Panc1 (cell line): ENCODE results near the gene ZNF124. TPM values are rescaled to one million over a fixed set of nuclear protein-coding genes. Genes with fewer than 3 reads are reported as not detected.

Experiments
- ATAC-seq: fragments of 200-7000 bp; cut with Tn5 transposase; 2 replicates; pipeline ENCODE4 v1.9.1; 2020; ENCODE audit warnings: mild to moderate bottlenecking, moderate library complexity
- BruUV-seq: library from RNA; stranded (reverse); fragments of 400-500 nt; replicated peaks from 2 replicates; lab custom pipeline; 2021; lab: Mats Ljungman, UMichigan
- CTCF ChIA-PET: fragments of 300-600 bp; sonication (Branson Sonifier 250); formaldehyde crosslinking; loops from one replicate; lab custom pipeline; 2022; ENCODE audit warnings: antibody characterized with exemption; lab: Charles Lee
- POLR2A ChIA-PET: fragments of 300-600 bp; sonication (Branson Sonifier 250); formaldehyde crosslinking; loops from one replicate; lab custom pipeline; 2022; ENCODE audit warnings: antibody characterized with exemption; lab: Charles Lee
- DNase-seq: peaks from one replicate; pipeline ENCODE4 v3.0.0-alpha.2; 2010; ENCODE audit warnings: low read depth, low spot score
- H3K27ac ChIP-seq: 2 replicates; pipeline ENCODE4 v1.5.1; 2011; ENCODE audit warnings: mild to moderate bottlenecking, low read length, inconsistent platforms
- H3K27me3 ChIP-seq: fragments of 200-500 bp; sonication (Bioruptor generic); 2 replicates; pipeline ENCODE4 v1.6.0; 2014; ENCODE audit warnings: low read length, inconsistent platforms; ENCODE audit not compliant: control insufficient read depth, insufficient read depth
- H3K36me3 ChIP-seq: fragments of 200-500 bp; sonication (Bioruptor generic); 2 replicates; pipeline ENCODE4 v1.5.1; 2014; ENCODE audit warnings: inconsistent platforms, mild to moderate bottlenecking, low read length, moderate library complexity; ENCODE audit not compliant: control insufficient read depth, insufficient read depth
- H3K4me1 ChIP-seq: 2 replicates; pipeline ENCODE4 v1.5.1; 2011; ENCODE audit warnings: inconsistent platforms, mild to moderate bottlenecking, low read length, moderate library complexity; ENCODE audit not compliant: control insufficient read depth, insufficient read depth
- H3K4me3 ChIP-seq, 2 experiments: 2 replicates each; pipeline ENCODE4 v1.5.1; 2011 to 2012; ENCODE audit warnings: low read depth in 2 of 2, low read length in 2 of 2, mild to moderate bottlenecking in 2 of 2, inconsistent platforms in 1 of 2, moderate library complexity in 1 of 2
- H3K9me3 ChIP-seq: fragments of 200-500 bp; sonication (Bioruptor generic); 2 replicates; pipeline ENCODE4 v1.5.1; 2014; ENCODE audit warnings: low read depth, mild to moderate bottlenecking, inconsistent platforms, low read length, moderate library complexity; ENCODE audit not compliant: control insufficient read depth, insufficient read depth
- CTCF ChIP-seq: fragments of 450-650 bp; IDR thresholded peaks from 2 replicates; pipeline ENCODE4 v1.5.1; 2017; ENCODE audit warnings: mild to moderate bottlenecking
- POLR2AphosphoS5 ChIP-seq: IDR thresholded peaks from 2 replicates; pipeline ENCODE4 v1.6.1; 2012; ENCODE audit warnings: mild to moderate bottlenecking, low read depth, low read length, moderate library complexity
- REST ChIP-seq, 2 experiments: IDR thresholded peaks; 2 replicates each; pipeline ENCODE4 v1.6.1; 2011 to 2012; ENCODE audit warnings: low read depth in 2 of 2, control low read depth in 1 of 2, low read length in 1 of 2, mild to moderate bottlenecking in 1 of 2, moderate library complexity in 1 of 2; ENCODE audit not compliant: insufficient read depth in 1 of 2
- SIN3A ChIP-seq: IDR thresholded peaks from 2 replicates; pipeline ENCODE4 v1.6.1; 2012; ENCODE audit warnings: low read depth, mild to moderate bottlenecking, low read length, moderate library complexity, borderline replicate concordance; ENCODE audit not compliant: insufficient read depth
- TCF7L2 ChIP-seq: IDR thresholded peaks from 2 replicates; pipeline ENCODE4 v1.6.1; 2011; ENCODE audit warnings: mild to moderate bottlenecking, low read depth, low read length, inconsistent platforms
- in situ Hi-C: cut with HindIII; loops from 2 replicates; pipeline ENCODE4 v1.10.0; 2016; ENCODE audit warnings: low sequenced_read_pairs, low pct_unique_long_range_greater_than_20kb
- intact Hi-C: fragments of 100-400 bp; cut with micrococcal nuclease; formaldehyde crosslinking; loops from one replicate; pipeline ENCODE4 v1.10.0; 2022; ENCODE audit not compliant: unreplicated experiment
- total RNA-seq: library from RNA; stranded (reverse); gene quantifications from one replicate; pipeline ENCODE4 v1.2.1, GENCODE V29; 2021; ENCODE audit not compliant: unreplicated experiment

ZNF124 gene
- total RNA-seq, 1 experiment from 2014 or later: 18.6 TPM

- H3K4me3 ChIP-seq: no peak overlapping the region
- POLR2A ChIA-PET: no interaction called here
- TF ChIP-seq CTCF: no peak
- TF ChIP-seq REST (IDR thresholded peaks at IDR 0.05; ENCODE audit: insufficient read depth in 1 of 2, low read depth in 2 of 2, low read length in 1 of 2): no peak
- no peak for TF ChIP-seq SIN3A
- no peak for TF ChIP-seq TCF7L2
- TF ChIP-seq POLR2AphosphoS5: no peak
- peaks cover 18% of the 10 kb centered on the region for H3K4me1 ChIP-seq
- in situ Hi-C loops: no loop called here
- peaks cover 6% of the 10 kb centered on the region; the same call in 1 of the 2 replicates for H3K27me3 ChIP-seq
- intact Hi-C loops: loop anchor here (10.0 kb wide), 1 partner anchor 123 kb away; the partner anchor contains the start of gene ZNF496
- BruUV-seq: no TSS peak
- CTCF ChIA-PET: no interaction called here
- no peaks in the 10 kb centered on the region for H3K36me3 ChIP-seq
- H3K9me3 ChIP-seq: no peaks in the 10 kb centered on the region; the same call in 1 of the 2 replicates
- DNase-seq: no peak
- no peak for ATAC-seq
- no peak overlapping the region for H3K27ac ChIP-seq
Measured at GRCh38 chr1:247212012-247212411, 40.2 kb upstream of the ZNF124 start.

GRCh38 chr1:247211339-247211738, 39.5 kb upstream of the ZNF124 start:
- CTCF ChIA-PET: no interaction called here
- intact Hi-C loops: loop anchor here (10.0 kb wide), 1 partner anchor 123 kb away; the partner anchor contains the start of gene ZNF496

More at GRCh38 chr1:247211339-247211738, 39.5 kb upstream of the ZNF124 start:
- TF ChIP-seq POLR2AphosphoS5 (no peak), SIN3A (no peak), CTCF (no peak), TCF7L2 (no peak), REST (IDR thresholded peaks at IDR 0.05; ENCODE audit: insufficient read depth in 1 of 2, low read depth in 2 of 2, low read length in 1 of 2) (no peak)
- POLR2A ChIA-PET: no interaction called here
- no TSS peak for BruUV-seq
- Histone ChIP-seq H3K36me3 (no peaks in the 10 kb centered on the region), H3K27ac (no peak overlapping the region), H3K9me3 (no peaks in the 10 kb centered on the region; the same call in 1 of the 2 replicates), H3K4me3 (no peak overlapping the region; a peak in 1 of 4 replicates), H3K4me1 (peaks cover 18% of the 10 kb centered on the region), H3K27me3 (peaks cover 3% of the 10 kb centered on the region; the same call in 1 of the 2 replicates)
- ATAC-seq: no peak
- in situ Hi-C loops: no loop called here
- DNase-seq: no peak
